Lower leg skin (tissue), 3 donors: ENCODE results near the gene NELL1.

ENCODE experiments used
- CTCF ChIP-seq, 3 donors: fragments of 450-650 bp; IDR thresholded peaks; one replicate each; pipeline ENCODE4 v1.5.1; 2016; ENCODE audit warnings: antibody characterized with exemption in 3 of 3, mild to moderate bottlenecking in 3 of 3, moderate library complexity in 2 of 3
- POLR2A ChIP-seq, 2 donors: fragments of 450-650 bp; IDR thresholded peaks; one replicate each; pipeline ENCODE4 v1.6.1; 2016 to 2017; ENCODE audit warnings: antibody characterized with exemption in 2 of 2, mild to moderate bottlenecking in 1 of 2, moderate library complexity in 1 of 2

- TF ChIP-seq POLR2A (IDR thresholded peaks at IDR 0.05) (no peak), CTCF (IDR thresholded peaks at IDR 0.05) (no peak)
These were observed 113.4 kb downstream of the NELL1 start for GRCh38 chr11:20782775-20783174.
